SK-N-SH (cell line): ENCODE measurements around the gene GPR55. TPM values are rescaled to one million over a fixed set of nuclear protein-coding genes. Genes with fewer than 3 reads are reported as not detected.

Source experiments
- CTCF ChIA-PET: fragments of 300-600, 350-600 bp; formaldehyde crosslinking; extraction: SDS; loops from one replicate; lab custom pipeline; 2021; lab: Yijun Ruan, JAX
- POLR2A ChIA-PET: fragments of 350-600 bp; sonication (Branson Sonifier 250); formaldehyde crosslinking; extraction: SDS; loops from one replicate; lab custom pipeline; 2020; ENCODE audit warnings: antibody characterized with exemption, inconsistent platforms; lab: Yijun Ruan, JAX
- DNase-seq: peaks from one replicate; pipeline ENCODE4 v3.0.0; 2012
- H2AFZ ChIP-seq: fragments of 200-600 bp; sonication (generic); 2 replicates; pipeline ENCODE4 v1.8.1; 2016; ENCODE audit warnings: antibody characterized with exemption, mild to moderate bottlenecking, low read depth
- H3F3A ChIP-seq: fragments of 200-600 bp; sonication (generic); replicated peaks from 2 replicates; pipeline ENCODE3; 2016; ENCODE audit warnings: antibody characterized with exemption, mild to moderate bottlenecking; ENCODE audit not compliant: insufficient read depth
- H3K27ac ChIP-seq, 2 experiments: fragments of 200-500 bp in 1 of 2; fragments of 200-600 bp in 1 of 2; sonication (Bioruptor generic) in 1 of 2; sonication (generic), shearing (Covaris generic) in 1 of 2; 2 replicates each; pipeline versions ENCODE4 v1.5.1 to v1.6.1; 2014 to 2016; ENCODE audit warnings: low read depth in 2 of 2, inconsistent platforms in 1 of 2, low read length in 1 of 2, mild to moderate bottlenecking in 1 of 2, mixed read lengths in 1 of 2
- H3K27me3 ChIP-seq: fragments of 200-600 bp; sonication (generic), shearing (Covaris generic); 2 replicates; pipeline ENCODE4 v1.6.1; 2016; ENCODE audit warnings: mixed run types; ENCODE audit not compliant: insufficient read depth
- H3K36me3 ChIP-seq, 2 experiments: fragments of 200-500 bp in 1 of 2; fragments of 200-600 bp in 1 of 2; sonication (Bioruptor generic) in 1 of 2; sonication (generic) in 1 of 2; replicated peaks in 1 of 2; 2 replicates each; pipeline versions ENCODE3 to v1.5.1; 2014 to 2016; ENCODE audit warnings: low read length in 1 of 2, mild to moderate bottlenecking in 1 of 2; ENCODE audit not compliant: insufficient read depth in 2 of 2, control insufficient read depth in 1 of 2
- H3K4me1 ChIP-seq, 2 experiments: fragments of 200-500 bp in 1 of 2; fragments of 200-600 bp in 1 of 2; sonication (Bioruptor generic) in 1 of 2; sonication (generic), shearing (Covaris generic) in 1 of 2; 2 replicates each; pipeline versions ENCODE4 v1.5.1 to v1.6.1; 2014 to 2016; ENCODE audit warnings: low read depth in 1 of 2, low read length in 1 of 2, mixed run types in 1 of 2; ENCODE audit not compliant: insufficient read depth in 2 of 2, control insufficient read depth in 1 of 2
- H3K4me2 ChIP-seq: fragments of 200-600 bp; sonication (generic), shearing (Covaris generic); 2 replicates; pipeline ENCODE4 v1.6.1; 2017; ENCODE audit warnings: mixed run types
- H3K4me3 ChIP-seq, 2 experiments: fragments of 200-500 bp in 1 of 2; fragments of 200-600 bp in 1 of 2; sonication (Bioruptor generic) in 1 of 2; sonication (generic), shearing (Covaris generic) in 1 of 2; 2 replicates each; pipeline versions ENCODE4 v1.5.1 to v1.8.1; 2014 to 2016; ENCODE audit warnings: low read depth in 2 of 2, inconsistent platforms in 1 of 2, low read length in 1 of 2, mild to moderate bottlenecking in 1 of 2, mixed read lengths in 1 of 2, moderate library complexity in 1 of 2
- H3K79me2 ChIP-seq: fragments of 200-600 bp; sonication (generic); 2 replicates; pipeline ENCODE4 v1.8.1; 2017; ENCODE audit warnings: mild to moderate bottlenecking; ENCODE audit not compliant: insufficient read depth
- H3K9ac ChIP-seq: fragments of 200-600 bp; sonication (generic); 2 replicates; pipeline ENCODE4 v1.6.1; 2017; ENCODE audit warnings: mixed run types
- H3K9me2 ChIP-seq: fragments of 200-600 bp; sonication (generic); 2 replicates; pipeline ENCODE4 v1.6.1; 2017; ENCODE audit warnings: mixed run types
- H3K9me3 ChIP-seq: fragments of 200-600 bp; sonication (generic); 2 replicates; pipeline ENCODE4 v1.6.1; 2017; ENCODE audit warnings: mixed run types, mild to moderate bottlenecking, moderate library complexity
- H4K20me1 ChIP-seq: fragments of 200-600 bp; sonication (generic); 2 replicates; pipeline ENCODE4 v1.6.1; 2017; ENCODE audit warnings: mild to moderate bottlenecking, mixed run types; ENCODE audit not compliant: insufficient read depth
- CTCF ChIP-seq: fragments of 200-600 bp; sonication (generic); IDR thresholded peaks from 2 replicates; pipeline ENCODE4 v1.6.1; 2017; ENCODE audit warnings: antibody characterized with exemption, mild to moderate bottlenecking, moderate library complexity
- ELF1 ChIP-seq: IDR thresholded peaks from 2 replicates; pipeline ENCODE4 v1.4.0; 2012
- EP300 ChIP-seq, 2 experiments: IDR thresholded peaks; 2 replicates each; pipeline versions ENCODE4 v1.4.0 to v1.6.1; 2012; ENCODE audit warnings: borderline replicate concordance in 1 of 2, low read depth in 1 of 2, low read length in 1 of 2
- EZH2phosphoT487 ChIP-seq: fragments of 200-600 bp; sonication (generic); IDR thresholded peaks from 2 replicates; pipeline ENCODE4 v1.6.1; 2017; ENCODE audit warnings: low read depth, mixed run types, mild to moderate bottlenecking, antibody characterized with exemption, moderate library complexity, borderline replicate concordance
- FOXJ3 ChIP-seq: sonication (generic); formaldehyde crosslinking; IDR thresholded peaks from 2 replicates; pipeline ENCODE4 v1.5.1; 2020; ENCODE audit warnings: mild to moderate bottlenecking, missing genetic modification reagents
- FOXM1 ChIP-seq: IDR thresholded peaks from 2 replicates; pipeline ENCODE4 v1.4.0; 2012; ENCODE audit warnings: low read depth, mild to moderate bottlenecking
- GABPA ChIP-seq: IDR thresholded peaks from 2 replicates; pipeline ENCODE4 v1.4.0; 2012; ENCODE audit warnings: low read depth, mild to moderate bottlenecking
- GATA2 ChIP-seq: sonication (generic); formaldehyde crosslinking; IDR thresholded peaks from 2 replicates; pipeline ENCODE4 v1.5.0; 2020; ENCODE audit warnings: mild to moderate bottlenecking, missing genetic modification reagents
- IRF3 ChIP-seq: fragments of 150-350 bp; IDR thresholded peaks from 2 replicates; pipeline ENCODE4 v1.6.1; 2016; ENCODE audit warnings: mild to moderate bottlenecking, low read depth, low read length
- MAX ChIP-seq: IDR thresholded peaks from 2 replicates; pipeline ENCODE4 v1.4.0; 2012; ENCODE audit warnings: low read depth
- MXI1 ChIP-seq: IDR thresholded peaks from 2 replicates; pipeline ENCODE4 v1.6.1; 2012; ENCODE audit warnings: mild to moderate bottlenecking, low read depth, low read length, improper control_type of control experiment
- SIN3A ChIP-seq: IDR thresholded peaks from 2 replicates; pipeline ENCODE4 v1.6.1; 2012; ENCODE audit warnings: low read depth, mild to moderate bottlenecking, low read length, moderate library complexity, borderline replicate concordance
- TEAD4 ChIP-seq: IDR thresholded peaks from 2 replicates; pipeline ENCODE4 v1.4.0; 2012; ENCODE audit warnings: mild to moderate bottlenecking, borderline replicate concordance; ENCODE audit not compliant: insufficient read depth
- WGBS: methylation state at CpG from one replicate; pipeline ENCODE4 v1.1.6; 2017; ENCODE audit warnings: low lambda C conversion rate; 5-methylcytosine and 5-hydroxymethylcytosine counted together
- polyA plus RNA-seq, 3 experiments: library from polyadenylated mRNA; depleted of rRNA; stranded (reverse); fragments of >200 nt; gene quantifications; 2 replicates each; pipeline ENCODE4 v1.2.3, GENCODE V29; 2012

GPR55 gene
- polyA plus RNA-seq, 1 of the 3 experiments (the other 2 are of a cell fraction), result not detected

- Histone ChIP-seq H3K27ac (no peak overlapping the region), H3K9ac (no peak overlapping the region), H3K27me3 (peaks cover 10% of the 10 kb centered on the region; the same call in 1 of the 2 replicates)
- no peak for TF ChIP-seq IRF3
- no peak for TF ChIP-seq FOXM1
- no peak for TF ChIP-seq EZH2phosphoT487
- no peak for TF ChIP-seq TEAD4
- no peak for TF ChIP-seq EP300 (IDR thresholded peaks at IDR 0.05; ENCODE audit: borderline replicate concordance in 1 of 2, low read depth in 1 of 2, low read length in 1 of 2)
- no peak for TF ChIP-seq SIN3A
- no peak for TF ChIP-seq MXI1
- no peak for TF ChIP-seq GATA2 (CRISPR knock-in tag)
- no peak for TF ChIP-seq MAX
- no peak for TF ChIP-seq FOXJ3
- no peak for TF ChIP-seq GABPA
- no peak for TF ChIP-seq ELF1
- TF ChIP-seq CTCF, result no peak
- TF ChIP-seq, all 33 proteins: peak for 0
- WGBS, result 80% methylated on average over 11 of the region's 15 CpGs
- Histone ChIP-seq H3F3A (no peaks in the 10 kb centered on the region), H3K9me3 (no peaks in the 10 kb centered on the region), H4K20me1 (no peaks in the 10 kb centered on the region), H3K4me1 (no peaks in the 10 kb centered on the region; a peak in 2 of 4 replicates), H2AFZ (no peak overlapping the region), H3K79me2 (no peaks in the 10 kb centered on the region), H3K4me2 (no peak overlapping the region), H3K36me3 (no peaks in the 10 kb centered on the region), H3K9me2 (no peaks in the 10 kb centered on the region), H3K4me3 (no peak overlapping the region)
- DNase-seq, result no peak
- ChIA-PET CTCF (interaction anchor here (2.5 to 5.8 kb wide), 3 partner anchors 8 to 83 kb away, joined by 8 to 31 read pairs (median 17); no protein-coding TSS in a partner anchor), POLR2A (no interaction called here)
Measured at GRCh38 chr2:230904856-230905447, 20.1 kb downstream of the GPR55 start.
